Activated CD8-positive, alpha-beta memory T cell treated with anti-CD3 and anti-CD28 coated beads for 1 hour (primary cell): ENCODE data around the gene TRIP6.
"Not testable (repeated sequence)": the region's sequence is repeated elsewhere in the genome, so short reads cannot be mapped to it uniquely, and the experiment has no call there.

Experiments
- DNase-seq, 2 donors: peaks; one replicate each; pipeline ENCODE4 v3.0.0-alpha.2; 2020; ENCODE audit warnings: low read depth in 1 of 2; ENCODE audit errors: extremely low read depth in 1 of 2

The TRIP6 gene

DNA sequence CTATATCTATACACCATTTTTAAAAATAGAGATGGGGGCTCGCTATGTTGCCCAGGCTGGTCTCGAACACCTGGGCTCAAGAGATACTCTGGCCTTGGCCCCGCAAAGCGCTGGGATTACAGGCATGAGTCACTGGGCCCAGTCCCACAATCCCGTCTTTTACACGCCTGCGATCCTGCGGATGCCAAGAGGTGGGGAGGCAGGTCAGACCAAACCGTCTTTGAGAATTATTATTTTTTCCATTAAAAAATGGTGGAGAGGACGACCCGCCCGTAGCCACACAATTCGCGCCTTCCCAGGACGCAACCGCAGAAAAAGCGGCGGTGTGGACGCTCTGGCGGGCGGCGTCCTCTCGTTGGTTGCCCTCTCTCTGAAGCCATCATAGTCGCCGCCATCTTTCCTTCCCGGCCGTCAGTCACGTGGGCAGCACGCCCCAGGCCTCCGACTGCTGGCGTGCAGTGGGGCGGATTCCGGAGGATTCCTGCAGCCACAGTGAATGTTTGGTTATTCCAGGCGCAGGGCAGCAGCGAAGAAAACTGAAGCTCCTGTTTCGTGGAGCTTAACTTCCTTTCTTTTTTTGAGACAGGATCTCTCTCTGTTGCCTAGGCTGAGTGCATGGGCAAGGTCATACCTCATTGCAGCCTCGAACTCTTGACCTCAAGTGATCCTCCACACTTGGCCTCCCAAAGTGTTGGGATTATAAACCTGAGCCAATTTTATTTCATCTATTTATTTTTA is 29.9 kb upstream of the TRIP6 start:
- DNase-seq = peak; percentile 47 to 60

DNA sequence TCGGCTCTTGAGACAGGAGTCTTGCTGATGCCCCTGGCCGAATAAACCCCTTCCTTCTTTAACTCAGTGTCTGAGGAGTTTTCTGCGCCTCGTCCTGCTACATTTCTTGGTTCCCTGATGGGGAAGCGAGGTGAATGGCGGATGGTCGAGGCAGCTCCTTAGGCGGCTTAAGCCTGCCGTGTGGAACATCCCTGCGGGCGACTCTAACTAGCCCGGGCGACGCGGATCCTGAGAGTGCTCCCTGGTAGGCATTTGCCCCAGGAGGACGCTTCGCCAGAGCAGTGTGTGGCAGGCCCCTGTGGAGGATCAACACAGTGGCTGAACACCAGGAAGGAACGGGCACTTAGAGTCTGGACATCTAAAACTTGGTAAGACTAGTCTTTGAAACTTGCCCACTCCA is 27.8 kb upstream of the TRIP6 start:
- no peak for DNase-seq

DNA sequence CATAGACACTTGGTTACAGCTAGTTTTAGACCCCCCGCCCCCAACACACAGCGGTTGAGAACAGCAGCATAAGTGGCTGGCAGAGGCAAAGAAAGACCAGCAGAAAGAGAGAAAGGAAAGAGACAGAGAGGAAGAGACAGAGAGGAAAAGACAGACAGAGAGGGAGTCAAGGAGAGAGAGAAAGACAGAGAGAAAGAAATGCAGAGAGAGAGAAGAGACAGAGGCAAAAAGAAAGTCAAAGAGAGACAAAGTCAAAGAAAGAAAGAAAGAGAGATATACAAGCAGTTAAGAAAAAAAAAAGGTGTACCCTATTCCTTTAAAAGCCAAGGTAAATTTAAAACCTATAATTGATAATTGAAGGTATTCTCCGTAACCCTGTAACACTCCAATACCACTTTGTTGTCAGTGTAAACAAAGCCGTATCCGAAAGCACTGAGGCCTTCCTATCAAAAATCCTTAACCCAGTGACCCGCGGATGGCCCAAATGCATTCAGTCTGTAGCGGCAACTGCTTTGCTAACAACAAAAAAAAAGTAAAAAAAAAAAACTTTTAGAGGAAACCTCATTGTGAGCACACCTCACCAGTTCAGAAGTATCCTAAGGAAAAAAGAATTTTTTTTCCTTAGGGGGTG is 26.6 kb upstream of the TRIP6 start:
- no peak for DNase-seq

DNA sequence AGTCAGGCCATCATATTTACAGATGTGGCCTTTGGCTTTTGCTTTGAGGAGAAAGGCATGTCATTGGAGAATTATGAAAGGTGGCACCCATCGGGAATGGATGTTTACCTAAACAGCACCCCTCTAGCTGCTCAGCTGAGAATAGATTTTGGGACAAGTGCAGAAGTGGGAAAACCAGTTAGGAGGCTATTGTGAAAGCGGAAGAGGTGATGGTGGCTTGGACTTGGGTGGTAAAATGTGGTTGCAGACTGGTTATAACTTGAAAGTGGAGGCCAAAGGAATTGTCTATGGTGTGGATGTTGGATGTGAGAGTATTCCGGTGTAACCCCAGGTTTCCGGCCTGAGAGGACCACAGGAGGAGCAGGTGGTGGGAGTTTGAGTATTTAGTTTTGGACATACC is 19.8 kb upstream of the TRIP6 start:
- no peak for DNase-seq

DNA sequence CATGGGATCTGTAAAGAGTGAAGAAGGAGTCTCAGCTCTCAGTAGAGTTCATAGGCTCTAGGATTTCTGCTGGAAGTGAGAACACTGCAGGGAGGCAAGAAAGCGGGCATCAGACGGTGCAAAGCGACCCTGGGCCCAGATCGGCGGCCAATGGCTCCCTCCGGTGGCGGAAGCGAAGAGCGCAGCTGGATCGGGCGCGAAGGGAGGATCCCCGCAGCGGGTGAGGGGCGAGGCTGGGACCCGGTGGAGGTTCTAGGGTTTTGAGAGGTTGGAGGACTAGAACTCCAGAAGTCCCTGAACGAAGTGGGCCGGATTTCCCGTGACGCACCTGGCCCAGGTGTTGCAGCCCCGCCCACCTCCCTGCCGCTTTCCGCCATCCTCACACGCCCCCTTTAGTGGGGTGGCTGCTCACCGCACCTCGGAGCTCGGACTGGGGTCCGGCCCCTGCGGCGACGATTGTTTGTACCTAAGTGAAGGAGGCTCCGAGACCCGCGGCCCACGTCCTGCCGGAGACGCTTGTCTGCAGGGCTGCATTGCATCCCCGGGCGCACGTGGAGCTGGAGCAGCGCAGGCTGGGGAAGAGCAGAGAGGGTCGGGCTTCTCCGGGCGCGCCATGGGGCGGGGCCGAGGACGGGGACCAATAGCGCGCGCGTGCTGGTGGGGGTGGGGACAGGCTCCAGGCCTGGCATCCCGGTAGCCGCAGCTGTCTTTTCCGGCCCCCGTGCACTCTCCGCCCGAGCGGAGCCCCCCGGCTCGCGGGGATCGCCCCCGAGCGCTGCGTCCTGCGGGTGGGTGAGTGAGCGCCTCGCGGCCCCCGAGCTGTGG is 14.9 kb upstream of the TRIP6 start, which contains the start of gene SLC12A9:
Gene SLC12A9, plus strand, starts transcription at position 666 of the 825 bp plus-strand sequence. CDS start 1,485 bp downstream, outside the sequence.
- peak; percentile 55 to 70 for DNase-seq

DNA sequence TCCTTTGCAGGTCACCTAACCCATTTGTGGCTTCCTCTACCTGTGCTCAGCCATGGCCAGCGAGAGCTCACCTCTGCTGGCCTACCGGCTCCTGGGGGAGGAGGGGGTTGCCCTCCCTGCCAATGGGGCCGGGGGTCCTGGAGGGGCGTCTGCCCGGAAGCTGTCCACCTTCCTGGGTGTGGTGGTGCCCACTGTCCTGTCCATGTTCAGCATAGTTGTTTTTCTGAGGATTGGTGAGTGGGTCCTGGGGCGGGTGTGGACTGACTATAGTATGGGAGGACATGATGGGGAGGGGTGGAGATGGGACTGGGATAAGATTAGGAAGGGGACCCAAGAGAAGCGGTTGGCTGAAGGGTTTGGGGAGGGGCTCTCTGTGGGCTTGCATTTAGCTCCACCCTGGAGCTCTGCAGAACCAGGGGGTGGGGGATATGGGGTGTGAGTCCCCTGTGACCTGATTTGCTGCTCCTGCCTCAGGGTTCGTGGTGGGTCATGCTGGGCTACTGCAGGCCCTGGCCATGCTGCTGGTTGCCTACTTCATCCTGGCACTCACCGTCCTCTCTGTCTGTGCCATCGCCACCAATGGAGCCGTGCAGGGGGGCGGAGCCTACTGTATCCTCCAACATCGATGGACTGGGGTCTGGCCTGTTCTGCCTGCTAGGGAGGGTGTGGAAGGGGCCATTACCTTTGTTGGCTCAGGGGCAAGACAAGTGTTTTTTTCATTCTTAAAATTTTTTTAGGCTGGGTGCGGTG is 12.9 kb upstream of the TRIP6 start:
- no peak for DNase-seq

DNA sequence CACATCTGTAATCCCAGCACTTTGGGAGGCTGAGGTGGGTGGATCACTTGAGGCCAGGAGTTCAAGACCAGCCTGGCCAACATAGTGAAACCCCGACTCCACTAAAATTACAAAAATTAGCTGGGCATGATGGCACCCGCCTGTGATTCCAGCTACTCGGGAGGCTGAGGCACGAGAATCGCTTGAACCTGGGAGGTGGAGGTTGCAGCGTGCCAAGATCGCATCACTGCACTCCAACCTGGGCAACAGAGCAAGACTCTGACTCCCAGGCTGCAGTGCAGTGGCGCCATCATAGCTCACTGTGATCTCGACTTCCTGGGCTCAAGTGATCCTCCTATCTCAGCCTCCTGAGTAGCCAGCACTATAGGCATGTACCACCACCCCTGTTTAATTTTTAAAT is 12.3 kb upstream of the TRIP6 start:
- DNase-seq = not testable (repeated sequence)

DNA sequence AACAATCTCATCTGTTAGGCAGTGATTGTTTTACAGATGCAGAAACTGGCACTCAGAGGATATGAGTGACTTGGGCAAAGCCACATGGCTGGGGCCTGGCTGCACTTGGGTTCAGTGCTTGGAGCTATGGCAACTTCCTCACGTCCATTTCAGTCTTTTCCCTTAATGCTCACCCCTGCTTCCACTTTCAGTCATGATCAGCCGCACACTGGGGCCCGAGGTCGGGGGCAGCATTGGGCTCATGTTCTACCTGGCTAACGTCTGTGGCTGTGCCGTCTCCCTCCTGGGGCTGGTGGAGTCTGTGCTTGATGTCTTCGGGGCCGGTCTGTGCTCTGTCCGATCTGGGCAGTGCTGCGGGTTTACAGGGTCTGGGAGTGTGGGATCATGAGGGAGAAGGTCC is 11.7 kb upstream of the TRIP6 start:
- DNase-seq = no peak

DNA sequence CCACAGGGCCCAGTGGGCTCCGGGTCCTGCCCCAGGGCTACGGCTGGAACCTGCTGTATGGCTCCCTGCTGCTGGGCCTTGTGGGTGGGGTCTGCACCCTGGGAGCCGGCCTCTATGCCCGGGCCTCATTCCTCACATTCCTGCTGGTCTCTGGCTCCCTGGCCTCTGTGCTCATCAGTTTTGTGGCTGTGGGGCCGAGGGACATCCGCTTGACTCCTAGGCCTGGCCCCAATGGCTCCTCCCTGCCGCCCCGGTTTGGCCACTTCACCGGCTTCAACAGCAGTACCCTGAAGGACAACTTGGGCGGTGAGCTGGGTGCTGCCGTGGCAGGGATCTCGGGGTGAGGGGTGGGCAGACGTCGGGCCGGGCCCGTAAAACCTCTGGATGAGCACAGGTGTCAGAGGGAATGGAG is 10.3 kb upstream of the TRIP6 start:
- no peak for DNase-seq

DNA sequence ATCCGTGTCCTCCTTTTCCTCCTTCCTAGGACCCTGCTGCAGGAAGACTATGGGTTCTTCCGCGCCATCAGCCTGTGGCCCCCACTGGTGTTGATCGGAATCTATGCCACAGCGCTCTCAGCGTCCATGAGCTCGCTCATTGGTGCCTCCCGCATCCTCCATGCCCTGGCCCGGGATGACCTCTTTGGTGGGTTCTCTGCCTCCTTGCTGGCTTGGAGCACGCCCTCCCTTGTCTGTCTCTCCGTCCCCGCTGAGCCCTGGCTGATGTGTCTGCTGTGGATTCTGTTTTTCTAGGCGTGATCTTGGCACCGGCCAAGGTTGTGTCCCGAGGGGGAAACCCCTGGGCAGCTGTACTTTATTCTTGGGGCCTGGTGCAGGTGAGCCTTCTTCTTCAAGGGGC is 7.3 kb upstream of the TRIP6 start:
- DNase-seq = no peak

DNA sequence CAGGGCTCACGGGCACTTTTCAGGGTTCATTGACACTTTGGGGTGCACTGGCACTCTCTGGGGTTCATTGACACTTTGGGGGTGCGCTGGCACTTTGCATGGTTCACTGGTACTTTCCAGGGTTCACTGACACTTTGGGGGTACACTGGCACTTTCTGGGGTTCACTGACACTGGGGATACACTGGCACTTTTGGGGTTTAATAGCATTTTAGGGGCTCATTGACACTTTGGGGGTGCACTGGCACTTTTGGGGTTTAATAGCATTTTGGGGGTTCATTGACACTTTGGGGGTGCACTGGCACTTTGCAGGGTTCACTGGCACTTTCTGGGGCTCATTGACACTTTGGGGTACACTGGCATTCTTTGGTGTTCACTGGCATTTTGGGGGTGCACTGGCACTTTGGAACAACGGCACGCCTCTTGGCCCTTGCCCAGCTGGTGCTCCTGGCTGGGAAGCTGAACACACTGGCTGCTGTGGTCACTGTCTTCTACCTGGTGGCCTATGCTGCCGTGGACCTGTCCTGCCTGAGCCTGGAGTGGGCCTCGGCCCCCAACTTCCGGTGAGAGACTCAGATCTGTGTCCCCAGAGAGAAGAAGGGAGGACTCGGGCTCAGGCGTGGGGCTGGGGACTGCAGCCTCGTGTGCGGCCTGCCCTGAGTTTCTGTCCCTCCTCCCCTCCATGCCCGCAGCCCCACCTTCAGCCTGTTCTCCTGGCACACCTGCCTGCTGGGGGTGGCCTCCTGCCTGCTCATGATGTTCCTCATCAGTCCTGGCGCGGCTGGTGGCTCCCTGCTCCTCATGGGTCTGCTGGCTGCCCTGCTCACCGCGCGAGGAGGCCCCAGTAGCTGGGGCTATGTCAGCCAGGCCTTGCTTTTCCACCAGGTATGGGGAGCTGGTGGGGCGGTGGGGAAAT is 6.2 kb upstream of the TRIP6 start:
- no peak for DNase-seq

DNA sequence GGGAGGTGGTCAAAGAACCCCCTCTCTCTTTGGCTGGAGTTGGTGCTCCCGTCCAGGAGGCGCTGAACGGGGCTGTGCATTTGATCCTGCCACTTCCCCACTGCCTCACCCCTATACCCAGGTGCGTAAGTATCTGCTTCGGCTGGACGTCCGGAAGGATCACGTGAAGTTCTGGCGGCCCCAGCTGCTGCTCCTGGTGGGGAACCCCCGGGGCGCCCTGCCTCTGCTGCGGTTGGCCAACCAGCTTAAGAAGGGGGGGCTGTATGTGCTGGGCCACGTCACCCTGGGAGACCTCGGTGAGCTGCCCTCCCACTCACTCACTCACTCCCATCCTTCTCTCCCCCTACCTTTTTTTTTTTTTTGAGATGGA is 5.6 kb upstream of the TRIP6 start:
- DNase-seq = no peak

DNA sequence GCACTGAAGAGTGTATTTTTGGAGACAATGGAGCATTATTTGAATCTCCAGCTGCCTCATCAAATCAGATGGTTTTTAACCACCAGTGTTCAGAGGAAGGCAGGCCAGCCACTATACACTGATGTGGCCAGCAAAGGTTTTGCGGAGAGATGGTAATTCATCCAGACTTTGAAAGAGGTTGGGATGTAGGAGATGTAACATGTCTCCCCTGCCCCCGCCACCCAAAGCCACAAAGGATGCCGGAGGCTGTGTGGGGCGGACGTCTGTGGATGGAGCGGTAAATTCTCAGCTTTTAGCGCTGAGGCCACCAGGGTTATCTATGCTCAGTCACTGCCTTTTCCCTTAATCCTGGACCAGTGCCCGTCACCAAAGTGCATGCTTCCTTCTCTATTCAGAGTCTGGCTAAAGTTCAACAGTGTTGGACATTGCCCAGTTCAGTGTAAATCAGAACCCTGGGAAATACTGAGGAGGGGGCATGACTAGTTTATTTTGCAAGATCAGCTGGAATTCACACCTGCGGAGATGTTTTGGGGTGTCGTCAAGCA is 3.7 kb upstream of the TRIP6 start:
- DNase-seq = no peak

DNA sequence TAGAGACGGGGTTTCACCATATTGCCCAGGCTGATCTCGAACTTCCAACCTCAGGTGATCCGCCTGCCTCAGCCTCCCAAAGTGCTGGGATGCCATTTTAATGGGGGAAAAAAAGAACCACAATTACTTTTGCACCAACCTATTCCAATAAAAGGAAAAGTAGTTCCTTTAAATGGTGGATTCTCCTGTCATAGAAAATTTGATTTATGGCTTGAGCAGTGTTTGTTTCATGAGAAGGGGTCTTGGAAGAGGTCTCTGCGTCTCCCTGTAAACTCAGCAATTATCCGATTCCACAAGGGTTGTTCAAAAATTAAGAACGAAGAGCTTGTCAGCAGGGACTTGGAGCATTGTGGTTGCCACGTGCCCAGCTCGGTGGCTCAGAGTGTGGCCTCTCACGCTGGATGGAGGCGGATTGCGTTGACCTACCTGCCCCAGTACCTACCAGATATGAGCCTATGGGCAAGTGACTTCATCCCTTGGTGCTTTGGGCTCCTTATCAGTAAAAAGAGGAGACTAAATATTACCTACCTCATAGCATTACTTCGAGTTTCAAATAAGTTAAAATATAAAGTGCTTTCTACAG is 2.8 kb upstream of the TRIP6 start:
- no peak for DNase-seq

DNA sequence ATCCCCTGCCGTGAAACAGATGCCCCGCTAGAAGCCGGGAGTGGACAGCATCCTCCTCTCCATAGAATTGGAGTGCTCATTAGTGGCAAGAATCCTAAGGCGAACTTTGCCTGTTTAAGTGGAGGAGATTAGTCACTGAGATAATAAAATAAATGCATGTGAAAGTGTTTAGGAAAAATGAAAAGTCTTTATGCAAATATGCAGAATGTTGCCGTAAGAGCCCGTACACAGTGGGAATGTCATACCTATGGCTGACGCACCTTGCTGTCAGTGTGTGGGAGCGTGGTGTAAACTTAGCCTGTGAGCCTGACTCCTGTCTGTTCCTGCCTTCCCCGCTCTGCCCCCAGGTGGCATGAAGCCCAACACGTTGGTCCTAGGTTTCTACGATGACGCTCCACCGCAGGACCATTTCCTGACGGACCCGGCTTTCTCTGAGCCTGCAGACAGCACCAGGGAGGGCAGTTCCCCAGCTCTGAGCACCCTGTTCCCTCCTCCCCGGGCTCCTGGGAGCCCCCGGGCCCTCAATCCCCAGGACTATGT is 1.7 kb upstream of the TRIP6 start:
- DNase-seq = no peak

DNA sequence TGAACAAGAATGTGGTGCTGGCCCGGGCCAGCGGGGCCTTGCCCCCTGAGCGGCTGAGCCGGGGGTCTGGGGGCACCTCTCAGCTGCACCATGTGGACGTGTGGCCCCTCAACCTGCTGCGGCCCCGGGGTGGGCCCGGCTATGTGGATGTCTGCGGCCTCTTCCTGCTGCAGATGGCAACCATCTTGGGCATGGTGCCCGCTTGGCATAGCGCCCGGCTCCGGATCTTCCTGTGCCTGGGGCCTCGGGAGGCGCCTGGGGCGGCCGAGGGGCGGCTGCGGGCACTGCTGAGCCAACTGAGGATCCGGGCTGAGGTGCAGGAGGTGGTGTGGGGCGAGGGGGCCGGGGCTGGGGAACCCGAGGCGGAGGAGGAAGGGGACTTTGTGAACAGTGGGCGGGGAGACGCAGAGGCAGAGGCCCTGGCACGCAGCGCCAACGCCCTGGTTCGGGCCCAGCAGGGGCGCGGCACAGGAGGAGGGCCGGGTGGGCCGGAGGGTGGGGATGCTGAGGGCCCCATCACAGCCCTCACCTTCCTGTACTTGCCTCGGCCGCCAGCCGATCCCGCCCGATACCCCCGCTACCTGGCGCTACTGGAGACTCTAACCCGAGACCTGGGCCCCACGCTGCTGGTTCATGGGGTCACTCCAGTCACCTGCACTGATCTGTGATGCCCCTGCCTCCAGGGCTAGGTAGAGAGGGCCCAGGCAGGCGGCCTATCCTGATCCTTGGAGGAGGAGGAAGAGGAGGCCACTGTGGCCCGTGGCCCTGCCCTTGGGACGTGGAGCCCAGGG is 1.1 kb upstream of the TRIP6 start:
- DNase-seq = no peak

DNA sequence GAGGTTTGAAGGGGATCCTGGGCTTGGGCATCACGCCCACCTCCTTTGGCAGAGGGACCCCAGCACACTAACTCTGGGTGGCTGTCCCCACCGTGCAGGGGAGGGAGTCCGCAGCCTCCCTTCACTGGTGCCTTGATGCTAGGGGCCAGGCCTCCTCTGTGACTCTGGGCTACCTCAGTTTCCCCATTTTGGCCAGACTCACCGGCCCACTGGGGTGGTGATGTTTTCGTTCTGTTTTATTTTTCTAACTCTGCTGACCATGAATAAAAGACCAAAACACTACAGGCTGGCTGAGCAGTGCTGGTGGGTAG is 503 bp upstream of the TRIP6 start:
- DNase-seq = no peak

DNA sequence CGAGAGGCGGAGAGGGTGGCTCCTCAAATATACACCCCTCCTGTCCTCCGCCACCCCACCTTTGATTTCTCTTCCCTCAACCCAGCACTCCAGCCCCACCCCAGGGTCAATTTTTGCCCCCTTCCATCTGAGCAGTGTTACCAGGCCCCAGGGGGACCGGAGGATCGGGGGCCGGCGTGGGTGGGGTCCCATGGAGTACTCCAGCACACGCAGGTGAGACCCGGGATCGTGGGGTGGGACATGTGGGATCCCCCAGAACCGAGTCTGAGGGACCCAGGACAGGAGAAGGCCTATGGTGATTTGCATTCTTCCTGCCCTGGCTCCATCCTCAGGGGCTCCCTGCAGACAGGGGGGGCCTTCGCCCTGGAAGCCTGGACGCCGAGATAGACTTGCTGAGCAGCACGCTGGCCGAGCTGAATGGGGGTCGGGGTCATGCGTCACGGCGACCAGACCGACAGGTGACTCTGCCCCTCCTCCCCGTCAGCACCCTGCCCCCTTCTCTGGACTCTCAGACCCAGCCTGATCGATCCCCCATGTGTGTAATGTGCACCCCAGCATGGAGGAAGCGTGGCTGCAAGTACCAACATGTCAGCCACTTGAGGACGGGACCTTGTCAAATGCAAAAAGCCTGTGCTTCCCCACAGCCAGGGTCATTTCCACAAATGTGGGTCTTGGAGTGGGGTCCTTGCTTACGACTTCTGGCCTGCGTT is 744 bp downstream of the TRIP6 start:
- no peak for DNase-seq
